Vagina (tissue), 2 donors: ENCODE results near the gene HTRA1.

Experiments
- CTCF ChIP-seq, 3 experiments: fragments of 450-650 bp in 2 of 3; fragments of 200-600 bp in 1 of 3; sonication (generic) in 1 of 3; IDR thresholded peaks; one replicate each; pipeline ENCODE4 v1.5.1; 2017 to 2019; ENCODE audit warnings: antibody characterized with exemption in 3 of 3, mild to moderate bottlenecking in 2 of 3, moderate library complexity in 2 of 3
- POLR2A ChIP-seq, 2 donors: fragments of 450-650 bp; IDR thresholded peaks; one replicate each; pipeline ENCODE4 v1.6.1; 2017; ENCODE audit warnings: antibody characterized with exemption in 2 of 2, mild to moderate bottlenecking in 2 of 2, moderate library complexity in 2 of 2

GRCh38 chr10:122493761-122494160 is 32.4 kb downstream of the HTRA1 start:
- TF ChIP-seq CTCF (IDR thresholded peaks at IDR 0.05) (no peak), POLR2A (IDR thresholded peaks at IDR 0.05) (no peak)
